ENCODE results near the gene TMEM245.
A peak's percentile ranks its signal among the peaks of the same experiment; 100 is the strongest.

Gene TMEM245

GRCh38 chr9:109020113-109020512 lies 99.6 kb downstream of the TMEM245 start:
- no peak for DNase-seq
- Histone ChIP-seq H3K4me3 (ENCODE audit: insufficient read depth, low read depth, low read length, poor library complexity, severe bottlenecking) (no peak overlapping the region), H3K9me3 (ENCODE audit: control insufficient read depth, low read length) (no peaks in the 10 kb centered on the region), H3K4me1 (ENCODE audit: control insufficient read depth, insufficient read depth, low read length, poor library complexity, severe bottlenecking) (no peaks in the 10 kb centered on the region), H3K27me3 (replicated peaks; ENCODE audit: control insufficient read depth, insufficient read depth, low read length, poor library complexity, severe bottlenecking) (no peaks in the 10 kb centered on the region), H3K27ac (ENCODE audit: insufficient read depth, low read length, poor library complexity, severe bottlenecking) (no peak overlapping the region), H3K36me3 (ENCODE audit: control insufficient read depth, insufficient read depth, low read length) (no peaks in the 10 kb centered on the region)

- no peak for DNase-seq
- Histone ChIP-seq H3K4me1 (ENCODE audit: control insufficient read depth, insufficient read depth, low read length, poor library complexity, severe bottlenecking) (no peaks in the 10 kb centered on the region), H3K27me3 (replicated peaks; ENCODE audit: control insufficient read depth, insufficient read depth, low read length, poor library complexity, severe bottlenecking) (no peaks in the 10 kb centered on the region), H3K4me3 (ENCODE audit: insufficient read depth, low read depth, low read length, poor library complexity, severe bottlenecking) (no peak overlapping the region), H3K9me3 (ENCODE audit: control insufficient read depth, low read length) (no peaks in the 10 kb centered on the region), H3K36me3 (ENCODE audit: control insufficient read depth, insufficient read depth, low read length) (no peaks in the 10 kb centered on the region), H3K27ac (ENCODE audit: insufficient read depth, low read length, poor library complexity, severe bottlenecking) (no peak overlapping the region)
Measured at GRCh38 chr9:109019420-109019819, 100.3 kb downstream of the TMEM245 start.

- H3K4me3 ChIP-seq (ENCODE audit: insufficient read depth, low read depth, low read length, poor library complexity, severe bottlenecking) = no peak overlapping the region
- no peaks in the 10 kb centered on the region for H3K9me3 ChIP-seq (ENCODE audit: control insufficient read depth, low read length)
- DNase-seq = no peak
- peaks cover 6% of the 10 kb centered on the region for H3K4me1 ChIP-seq (ENCODE audit: control insufficient read depth, insufficient read depth, low read length, poor library complexity, severe bottlenecking)
- no peaks in the 10 kb centered on the region for H3K27me3 ChIP-seq (replicated peaks; ENCODE audit: control insufficient read depth, insufficient read depth, low read length, poor library complexity, severe bottlenecking)
- no peak overlapping the region for H3K27ac ChIP-seq (ENCODE audit: insufficient read depth, low read length, poor library complexity, severe bottlenecking)
- H3K36me3 ChIP-seq (ENCODE audit: control insufficient read depth, insufficient read depth, low read length) = no peaks in the 10 kb centered on the region
Measured at GRCh38 chr9:109017493-109017892, 102.3 kb downstream of the TMEM245 start.

GRCh38 chr9:109017061-109017460 lies 102.7 kb downstream of the TMEM245 start:
- no peaks in the 10 kb centered on the region for H3K36me3 ChIP-seq (ENCODE audit: control insufficient read depth, insufficient read depth, low read length)
- no peaks in the 10 kb centered on the region for H3K9me3 ChIP-seq (ENCODE audit: control insufficient read depth, low read length)
- H3K4me3 ChIP-seq (ENCODE audit: insufficient read depth, low read depth, low read length, poor library complexity, severe bottlenecking) = no peak overlapping the region
- no peak for DNase-seq
- H3K27ac ChIP-seq (ENCODE audit: insufficient read depth, low read length, poor library complexity, severe bottlenecking) = no peak overlapping the region
- H3K4me1 ChIP-seq (ENCODE audit: control insufficient read depth, insufficient read depth, low read length, poor library complexity, severe bottlenecking) = peaks cover 10% of the 10 kb centered on the region
- no peaks in the 10 kb centered on the region for H3K27me3 ChIP-seq (replicated peaks; ENCODE audit: control insufficient read depth, insufficient read depth, low read length, poor library complexity, severe bottlenecking)

GRCh38 chr9:109016132-109016531 lies 103.6 kb downstream of the TMEM245 start:
- Histone ChIP-seq H3K27me3 (replicated peaks; ENCODE audit: control insufficient read depth, insufficient read depth, low read length, poor library complexity, severe bottlenecking) (no peaks in the 10 kb centered on the region), H3K9me3 (ENCODE audit: control insufficient read depth, low read length) (no peaks in the 10 kb centered on the region), H3K4me3 (ENCODE audit: insufficient read depth, low read depth, low read length, poor library complexity, severe bottlenecking) (no peak overlapping the region), H3K36me3 (ENCODE audit: control insufficient read depth, insufficient read depth, low read length) (no peaks in the 10 kb centered on the region), H3K27ac (ENCODE audit: insufficient read depth, low read length, poor library complexity, severe bottlenecking) (no peak overlapping the region), H3K4me1 (ENCODE audit: control insufficient read depth, insufficient read depth, low read length, poor library complexity, severe bottlenecking) (peaks cover 12% of the 10 kb centered on the region)
- DNase-seq = no peak

- DNase-seq = no peak
- H3K36me3 ChIP-seq (ENCODE audit: control insufficient read depth, insufficient read depth, low read length) = no peaks in the 10 kb centered on the region
- H3K4me1 ChIP-seq (ENCODE audit: control insufficient read depth, insufficient read depth, low read length, poor library complexity, severe bottlenecking) = peaks cover 12% of the 10 kb centered on the region
- no peaks in the 10 kb centered on the region for H3K9me3 ChIP-seq (ENCODE audit: control insufficient read depth, low read length)
- no peaks in the 10 kb centered on the region for H3K27me3 ChIP-seq (replicated peaks; ENCODE audit: control insufficient read depth, insufficient read depth, low read length, poor library complexity, severe bottlenecking)
- no peak overlapping the region for H3K27ac ChIP-seq (ENCODE audit: insufficient read depth, low read length, poor library complexity, severe bottlenecking)
- no peak overlapping the region for H3K4me3 ChIP-seq (ENCODE audit: insufficient read depth, low read depth, low read length, poor library complexity, severe bottlenecking)
Measured at GRCh38 chr9:109014608-109015280, 105.0 kb downstream of the TMEM245 start.

GRCh38 chr9:109013679-109014607 lies 105.8 kb downstream of the TMEM245 start:
- no peaks in the 10 kb centered on the region for H3K27me3 ChIP-seq (replicated peaks; ENCODE audit: control insufficient read depth, insufficient read depth, low read length, poor library complexity, severe bottlenecking)
- peak in 1 of 3 donors; percentile 1 for DNase-seq
- H3K4me1 ChIP-seq (ENCODE audit: control insufficient read depth, insufficient read depth, low read length, poor library complexity, severe bottlenecking) = peaks cover 12% of the 10 kb centered on the region
- peak overlapping the region; percentile 20 for H3K4me3 ChIP-seq (ENCODE audit: insufficient read depth, low read depth, low read length, poor library complexity, severe bottlenecking)
- no peaks in the 10 kb centered on the region for H3K36me3 ChIP-seq (ENCODE audit: control insufficient read depth, insufficient read depth, low read length)
- H3K9me3 ChIP-seq (ENCODE audit: control insufficient read depth, low read length) = no peaks in the 10 kb centered on the region
- peak overlapping the region; percentile 65 for H3K27ac ChIP-seq (ENCODE audit: insufficient read depth, low read length, poor library complexity, severe bottlenecking)

- Histone ChIP-seq H3K4me3 (ENCODE audit: insufficient read depth, low read depth, low read length, poor library complexity, severe bottlenecking) (peak within 1 kb of the TSS; percentile 88), H3K27ac (ENCODE audit: insufficient read depth, low read length, poor library complexity, severe bottlenecking) (peak within 1 kb of the TSS; percentile 69), H3K9me3 (ENCODE audit: control insufficient read depth, low read length) (no peaks in the 10 kb centered on the region), H3K4me1 (ENCODE audit: control insufficient read depth, insufficient read depth, low read length, poor library complexity, severe bottlenecking) (peaks cover 12% of the 10 kb centered on the region), H3K27me3 (replicated peaks; ENCODE audit: control insufficient read depth, insufficient read depth, low read length, poor library complexity, severe bottlenecking) (no peaks in the 10 kb centered on the region), H3K36me3 (ENCODE audit: control insufficient read depth, insufficient read depth, low read length) (no peaks in the 10 kb centered on the region)
- DNase-seq = peak; percentile 83 to 87 (median 87)
Measured at GRCh38 chr9:109012876-109013678, 106.7 kb downstream of the TMEM245 start, which contains the start of gene CTNNAL1. CTNNAL1 (minus strand) TSS chr9:109013499; CDS start chr9:109013442, 57 bp downstream.

GRCh38 chr9:109012009-109012875 lies 107.5 kb downstream of the TMEM245 start:
- peak overlapping the region; percentile 69 for H3K27ac ChIP-seq (ENCODE audit: insufficient read depth, low read length, poor library complexity, severe bottlenecking)

More at GRCh38 chr9:109012009-109012875, 107.5 kb downstream of the TMEM245 start:
- no peaks in the 10 kb centered on the region for H3K9me3 ChIP-seq (ENCODE audit: control insufficient read depth, low read length)
- H3K27me3 ChIP-seq (replicated peaks; ENCODE audit: control insufficient read depth, insufficient read depth, low read length, poor library complexity, severe bottlenecking) = no peaks in the 10 kb centered on the region
- DNase-seq = peak; percentile 19 to 51 (median 38)
- H3K36me3 ChIP-seq (ENCODE audit: control insufficient read depth, insufficient read depth, low read length) = no peaks in the 10 kb centered on the region
- H3K4me3 ChIP-seq (ENCODE audit: insufficient read depth, low read depth, low read length, poor library complexity, severe bottlenecking) = peak overlapping the region; percentile 88
- H3K4me1 ChIP-seq (ENCODE audit: control insufficient read depth, insufficient read depth, low read length, poor library complexity, severe bottlenecking) = peaks cover 12% of the 10 kb centered on the region
